Measurements from ENCODE around the gene SENP3. TPM values are rescaled to one million over a fixed set of nuclear protein-coding genes. Genes with fewer than 3 reads are reported as not detected.

SENP3 gene
- total RNA-seq, 1 donor from 2014 or later: 51.5 TPM

DNA sequence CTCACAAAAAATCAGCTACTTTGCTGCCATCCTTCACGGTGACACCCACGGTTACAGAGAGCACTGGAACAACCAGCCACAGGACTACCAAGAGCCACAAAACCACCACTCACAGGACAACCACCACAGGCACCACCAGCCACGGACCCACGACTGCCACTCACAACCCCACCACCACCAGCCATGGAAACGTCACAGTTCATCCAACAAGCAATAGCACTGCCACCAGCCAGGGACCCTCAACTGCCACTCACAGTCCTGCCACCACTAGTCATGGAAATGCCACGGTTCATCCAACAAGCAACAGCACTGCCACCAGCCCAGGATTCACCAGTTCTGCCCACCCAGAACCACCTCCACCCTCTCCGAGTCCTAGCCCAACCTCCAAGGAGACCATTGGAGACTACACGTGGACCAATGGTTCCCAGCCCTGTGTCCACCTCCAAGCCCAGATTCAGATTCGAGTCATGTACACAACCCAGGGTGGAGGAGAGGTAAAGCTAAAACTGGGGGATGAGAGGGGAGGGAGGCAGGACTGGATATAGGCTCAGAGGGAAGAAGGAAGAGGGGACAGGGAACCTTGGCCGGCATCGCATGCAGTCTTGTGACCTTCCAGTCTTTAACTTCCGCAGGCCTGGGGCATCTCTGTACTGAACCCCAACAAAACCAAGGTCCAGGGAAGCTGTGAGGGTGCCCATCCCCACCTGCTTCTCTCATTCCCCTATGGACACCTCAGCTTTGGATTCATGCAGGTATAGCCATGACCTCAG is 18.3 kb downstream of the SENP3 start:
- TF ChIP-seq, protein P1, sequence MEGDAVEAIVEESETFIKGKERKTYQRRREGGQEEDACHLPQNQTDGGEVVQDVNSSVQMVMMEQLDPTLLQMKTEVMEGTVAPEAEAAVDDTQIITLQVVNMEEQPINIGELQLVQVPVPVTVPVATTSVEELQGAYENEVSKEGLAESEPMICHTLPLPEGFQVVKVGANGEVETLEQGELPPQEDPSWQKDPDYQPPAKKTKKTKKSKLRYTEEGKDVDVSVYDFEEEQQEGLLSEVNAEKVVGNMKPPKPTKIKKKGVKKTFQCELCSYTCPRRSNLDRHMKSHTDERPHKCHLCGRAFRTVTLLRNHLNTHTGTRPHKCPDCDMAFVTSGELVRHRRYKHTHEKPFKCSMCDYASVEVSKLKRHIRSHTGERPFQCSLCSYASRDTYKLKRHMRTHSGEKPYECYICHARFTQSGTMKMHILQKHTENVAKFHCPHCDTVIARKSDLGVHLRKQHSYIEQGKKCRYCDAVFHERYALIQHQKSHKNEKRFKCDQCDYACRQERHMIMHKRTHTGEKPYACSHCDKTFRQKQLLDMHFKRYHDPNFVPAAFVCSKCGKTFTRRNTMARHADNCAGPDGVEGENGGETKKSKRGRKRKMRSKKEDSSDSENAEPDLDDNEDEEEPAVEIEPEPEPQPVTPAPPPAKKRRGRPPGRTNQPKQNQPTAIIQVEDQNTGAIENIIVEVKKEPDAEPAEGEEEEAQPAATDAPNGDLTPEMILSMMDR (IDR thresholded peaks at IDR 0.05; ENCODE audit: unreplicated experiment): no peak
- Mint-ChIP-seq H3K27ac (peak overlapping the region; percentile 93), H3K27me3 (ENCODE audit: low read depth) (no peaks in the 10 kb centered on the region), H3K36me3 (peaks cover 39% of the 10 kb centered on the region), H3K4me1 (peaks cover 44% of the 10 kb centered on the region), H3K9me3 (no peaks in the 10 kb centered on the region), H3K4me3 (no peak overlapping the region)
- no peak for DNase-seq (ENCODE audit: low spot score in 2 of 2, unreplicated experiment in 2 of 2)

DNA sequence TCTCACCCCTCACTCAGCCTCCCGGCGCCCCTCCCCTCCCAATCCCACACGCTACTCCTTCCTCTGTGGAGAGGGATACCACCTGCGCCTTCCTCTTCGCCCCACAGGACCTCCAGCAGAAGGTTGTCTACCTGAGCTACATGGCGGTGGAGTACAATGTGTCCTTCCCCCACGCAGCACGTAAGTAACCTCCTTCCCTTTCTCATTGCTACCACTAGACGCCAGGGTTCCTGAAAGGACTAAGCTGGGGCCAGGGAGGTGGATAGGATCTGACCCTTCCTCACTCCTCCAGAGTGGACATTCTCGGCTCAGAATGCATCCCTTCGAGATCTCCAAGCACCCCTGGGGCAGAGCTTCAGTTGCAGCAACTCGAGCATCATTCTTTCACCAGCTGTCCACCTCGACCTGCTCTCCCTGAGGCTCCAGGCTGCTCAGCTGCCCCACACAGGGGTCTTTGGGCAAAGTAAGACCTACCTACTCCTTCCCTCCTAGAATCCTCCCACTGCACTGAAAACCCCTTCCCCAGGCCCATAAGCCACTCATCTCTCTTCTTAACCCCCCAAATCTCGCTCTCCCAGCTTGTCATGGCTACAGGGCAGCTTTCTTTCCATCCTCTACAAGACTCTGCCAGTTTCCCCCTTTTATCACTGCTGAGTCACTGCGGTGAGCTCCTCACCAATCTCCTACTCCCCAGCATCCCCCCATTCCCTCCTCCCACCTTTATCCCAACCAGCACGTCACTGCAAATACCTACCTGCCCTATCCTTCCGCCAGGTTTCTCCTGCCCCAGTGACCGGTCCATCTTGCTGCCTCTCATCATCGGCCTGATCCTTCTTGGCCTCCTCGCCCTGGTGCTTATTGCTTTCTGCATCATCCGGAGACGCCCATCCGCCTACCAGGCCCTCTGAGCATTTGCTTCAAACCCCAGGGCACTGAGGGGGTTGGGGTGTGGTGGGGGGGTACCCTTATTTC is 19.2 kb downstream of the SENP3 start:
- no peak for DNase-seq (ENCODE audit: low spot score in 2 of 2, unreplicated experiment in 2 of 2)
- peaks cover 33% of the 10 kb centered on the region for H3K36me3 Mint-ChIP-seq
- TF ChIP-seq, protein P1 (IDR thresholded peaks at IDR 0.05; ENCODE audit: unreplicated experiment): no peak
- H3K27ac Mint-ChIP-seq: peak overlapping the region; percentile 32
- no peaks in the 10 kb centered on the region for H3K27me3 Mint-ChIP-seq (ENCODE audit: low read depth)
- H3K9me3 Mint-ChIP-seq: no peaks in the 10 kb centered on the region
- peaks cover 43% of the 10 kb centered on the region for H3K4me1 Mint-ChIP-seq
- no peak overlapping the region for H3K4me3 Mint-ChIP-seq

GRCh38 chr17:7582396-7583252 is 20.9 kb downstream of the SENP3 start:
- Mint-ChIP-seq H3K27me3 (ENCODE audit: low read depth) (no peaks in the 10 kb centered on the region), H3K27ac (peak overlapping the region; percentile 73), H3K4me3 (peak overlapping the region; percentile 98), H3K4me1 (peaks cover 43% of the 10 kb centered on the region), H3K9me3 (no peaks in the 10 kb centered on the region), H3K36me3 (peaks cover 22% of the 10 kb centered on the region)
- DNase-seq (ENCODE audit: low spot score in 2 of 2, unreplicated experiment in 2 of 2): no peak
- TF ChIP-seq, protein P1 (IDR thresholded peaks at IDR 0.05; ENCODE audit: unreplicated experiment): no peak

- Mint-ChIP-seq H3K27ac (peak within 1 kb of the TSS; percentile 100), H3K27me3 (ENCODE audit: low read depth) (no peaks in the 10 kb centered on the region), H3K4me3 (peak within 1 kb of the TSS; percentile 98), H3K36me3 (peaks cover 15% of the 10 kb centered on the region), H3K4me1 (peaks cover 48% of the 10 kb centered on the region), H3K9me3 (no peaks in the 10 kb centered on the region)
- peak; percentile 96 to 97 for DNase-seq (ENCODE audit: low spot score in 2 of 2, unreplicated experiment in 2 of 2)
- TF ChIP-seq, protein P1 (IDR thresholded peaks at IDR 0.05; ENCODE audit: unreplicated experiment): no peak
Measured at GRCh38 chr17:7583253-7584109, 21.8 kb downstream of the SENP3 start, which contains the start of gene MPDU1. Gene MPDU1 (plus strand): TSS chr17:7583852. CDS start chr17:7583863, 11 bp downstream.

Measured in mesothelial cell of epicardium (in vitro differentiated cells).